Activated CD8-positive, alpha-beta memory T cell treated with anti-CD3 and anti-CD28 coated beads, Interleukin-2, amount 50 U/mL, for 48 hours (primary cell): ENCODE results near the gene CFAP46.

Experiments
- DNase-seq: peaks from one replicate; pipeline ENCODE4 v3.0.0-alpha.2; 2020

The CFAP46 gene

GRCh38 chr10:132879408-132880127 lies 62.8 kb downstream of the CFAP46 start:
- peak; percentile 49 for DNase-seq

- DNase-seq = peak; percentile 43
Observed at GRCh38 chr10:132878730-132879407, 63.5 kb downstream of the CFAP46 start.

- DNase-seq = peak; percentile 32
Observed at GRCh38 chr10:132878091-132878729, 64.2 kb downstream of the CFAP46 start.

GRCh38 chr10:132877473-132877872 lies 64.9 kb downstream of the CFAP46 start:
- DNase-seq = peak; percentile 12

- DNase-seq = peak; percentile 33
Observed at GRCh38 chr10:132876993-132877431, 65.4 kb downstream of the CFAP46 start.

- peak; percentile 13 for DNase-seq
Observed at GRCh38 chr10:132876131-132876860, 66.1 kb downstream of the CFAP46 start.

GRCh38 chr10:132875435-132875834 lies 66.9 kb downstream of the CFAP46 start:
- no peak for DNase-seq

- DNase-seq = no peak
Observed at GRCh38 chr10:132873395-132873794, 69.0 kb downstream of the CFAP46 start.

- peak; percentile 20 for DNase-seq
Observed at GRCh38 chr10:132872658-132873057, 69.7 kb downstream of the CFAP46 start.

- peak; percentile 17 for DNase-seq
Observed at GRCh38 chr10:132870426-132870825, 71.9 kb downstream of the CFAP46 start.

- DNase-seq = peak; percentile 10
Observed at GRCh38 chr10:132869621-132870020, 72.7 kb downstream of the CFAP46 start.

GRCh38 chr10:132868995-132869394 lies 73.4 kb downstream of the CFAP46 start:
- no peak for DNase-seq

- DNase-seq = no peak
Observed at GRCh38 chr10:132867801-132868644, 74.3 kb downstream of the CFAP46 start.

GRCh38 chr10:132866601-132867381 lies 75.6 kb downstream of the CFAP46 start:
- no peak for DNase-seq

- no peak for DNase-seq
Observed at GRCh38 chr10:132865851-132866600, 76.3 kb downstream of the CFAP46 start.

- DNase-seq = peak; percentile 34
Observed at GRCh38 chr10:132865171-132865631, 77.2 kb downstream of the CFAP46 start.

GRCh38 chr10:132862485-132863420 lies 79.6 kb downstream of the CFAP46 start:
- peak; percentile 50 for DNase-seq

- DNase-seq = no peak
Observed at GRCh38 chr10:132861884-132862461, 80.4 kb downstream of the CFAP46 start.
